ENCODE data around the gene CNGB1. TPM values are rescaled to one million over a fixed set of nuclear protein-coding genes. Genes with fewer than 3 reads are reported as not detected.
"Not testable (repeated sequence)": the region's sequence is repeated elsewhere in the genome, so short reads cannot be mapped to it uniquely, and the experiment has no call there.

Gene CNGB1
- total RNA-seq, 2 donors from 2014 or later = not detected

DNA sequence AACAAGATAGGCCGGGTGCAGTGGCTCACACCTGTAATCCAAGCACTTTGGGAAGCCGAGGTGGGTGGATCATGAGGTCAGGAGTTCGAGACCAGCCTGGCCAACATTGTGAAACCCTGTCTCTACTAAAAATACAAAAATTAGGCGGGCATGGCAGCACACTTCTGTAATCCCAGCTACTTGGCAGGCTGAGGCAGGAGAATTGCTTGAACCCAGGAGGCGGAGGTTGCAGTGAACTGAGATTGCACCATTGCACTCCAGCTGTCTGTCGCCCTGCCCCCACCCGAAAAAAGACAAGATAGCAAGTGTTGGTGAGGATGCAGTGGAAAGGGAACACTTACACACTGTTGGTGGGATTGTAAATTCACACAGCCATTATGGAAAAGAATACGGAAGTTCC, 27.5 kb downstream of the CNGB1 start:
- intact Hi-C loops (cut with DNase I); DNase-seq; ATAC-seq: not testable (repeated sequence)

DNA sequence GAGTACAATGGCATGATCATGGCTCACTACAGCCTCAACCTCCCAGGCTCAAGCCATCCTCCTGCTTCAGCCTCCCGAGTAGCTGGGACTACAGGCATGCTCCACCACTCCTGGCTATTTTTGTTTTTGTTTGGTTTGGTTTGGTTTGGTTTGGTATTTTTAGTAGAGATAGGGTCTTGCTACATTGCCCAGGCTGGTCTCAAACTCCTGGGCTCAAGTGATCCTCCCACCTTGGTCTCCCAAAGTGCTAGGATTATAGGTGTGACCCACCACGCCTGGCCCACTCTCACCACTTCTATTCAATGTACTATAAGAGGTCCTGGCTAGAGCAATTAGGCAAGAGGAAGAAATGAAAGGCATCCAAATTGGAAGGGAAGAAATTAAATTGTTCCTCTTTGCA, 29.0 kb downstream of the CNGB1 start:
- ATAC-seq; DNase-seq; intact Hi-C loops (cut with DNase I): not testable (repeated sequence)

DNA sequence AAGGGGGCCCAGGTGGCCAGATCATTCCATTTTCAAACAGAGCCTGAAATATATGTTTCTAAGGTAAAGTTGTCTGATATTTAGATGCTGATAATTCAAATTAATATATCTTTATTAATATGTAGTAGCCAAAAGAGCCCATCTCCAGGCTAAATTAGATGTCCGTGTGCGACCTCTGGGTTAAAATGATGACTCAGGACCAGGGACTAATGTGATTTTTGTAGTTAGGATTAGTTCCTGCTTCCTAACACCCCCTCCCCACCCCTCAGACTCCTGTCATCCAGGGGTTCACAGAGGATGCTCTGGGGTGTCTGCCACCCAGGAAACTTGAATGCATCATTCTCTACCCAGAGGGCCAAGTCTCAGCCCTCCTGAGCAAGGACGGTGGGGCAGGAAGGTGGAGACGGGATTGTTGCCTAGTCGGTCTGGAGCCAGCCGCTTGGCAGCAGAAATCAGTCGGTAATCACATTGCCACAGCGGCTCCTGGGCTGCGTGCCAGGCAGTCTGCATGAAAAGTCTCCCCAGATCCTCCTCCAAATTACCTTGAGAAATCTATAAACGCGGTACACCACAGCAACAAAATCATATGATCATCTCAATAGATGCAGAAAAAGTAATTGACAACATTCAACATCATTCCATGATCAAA, 29.8 kb downstream of the CNGB1 start:
- ATAC-seq (peak in 1 of 2 donors; percentile 20), DNase-seq (peak; percentile 72)
- intact Hi-C loops (cut with DNase I) = no loop called here

DNA sequence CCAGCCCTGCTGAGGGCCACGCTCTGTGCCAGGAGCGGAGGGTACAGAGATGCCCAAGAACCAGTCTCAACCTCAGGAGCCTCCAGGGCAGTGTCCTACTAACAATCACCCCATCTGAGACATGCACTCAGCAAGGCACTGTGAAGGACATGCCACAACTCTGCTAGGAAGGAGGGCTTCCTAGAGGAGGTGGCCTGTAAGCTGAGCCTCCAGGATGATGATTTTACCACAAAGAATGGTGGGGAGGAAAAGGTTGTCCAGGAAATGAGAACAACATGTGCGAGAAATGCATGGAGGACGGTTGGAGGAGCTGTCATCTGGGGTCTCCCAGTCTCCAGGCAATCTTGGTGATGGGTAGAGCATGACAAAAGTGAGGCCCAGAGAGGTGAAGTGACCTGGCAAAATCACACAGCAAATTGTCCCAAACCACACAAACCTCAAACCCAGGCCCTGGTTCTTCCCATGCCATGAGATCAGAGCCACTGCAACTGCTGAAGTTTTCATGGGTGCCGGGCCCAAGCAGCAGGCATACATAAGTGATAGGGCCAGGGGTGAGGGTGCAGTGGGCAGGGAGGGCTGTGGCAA, 30.5 kb downstream of the CNGB1 start:
- no peak for ATAC-seq
- DNase-seq = no peak
- intact Hi-C loops (cut with DNase I) = no loop called here

DNA sequence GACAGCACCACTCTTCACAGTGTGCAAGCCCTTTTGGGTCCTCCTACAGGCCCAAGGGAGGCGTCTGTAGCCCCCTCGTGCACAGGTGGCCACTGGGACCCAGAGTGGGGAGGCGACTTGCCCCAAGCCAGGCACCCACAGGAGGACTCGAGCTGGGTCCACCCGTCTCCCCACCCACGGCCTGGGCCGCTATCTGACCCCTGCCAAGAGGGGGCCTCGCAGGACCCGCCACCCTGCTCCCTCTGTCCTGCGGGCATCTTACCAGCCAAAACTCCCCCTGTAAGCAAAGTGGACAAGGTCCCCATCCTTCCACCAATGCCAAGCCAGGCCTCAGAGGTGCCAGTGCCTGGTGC, 31.1 kb downstream of the CNGB1 start:
- ATAC-seq (no peak), DNase-seq (no peak)
- intact Hi-C loops (cut with DNase I) = no loop called here

DNA sequence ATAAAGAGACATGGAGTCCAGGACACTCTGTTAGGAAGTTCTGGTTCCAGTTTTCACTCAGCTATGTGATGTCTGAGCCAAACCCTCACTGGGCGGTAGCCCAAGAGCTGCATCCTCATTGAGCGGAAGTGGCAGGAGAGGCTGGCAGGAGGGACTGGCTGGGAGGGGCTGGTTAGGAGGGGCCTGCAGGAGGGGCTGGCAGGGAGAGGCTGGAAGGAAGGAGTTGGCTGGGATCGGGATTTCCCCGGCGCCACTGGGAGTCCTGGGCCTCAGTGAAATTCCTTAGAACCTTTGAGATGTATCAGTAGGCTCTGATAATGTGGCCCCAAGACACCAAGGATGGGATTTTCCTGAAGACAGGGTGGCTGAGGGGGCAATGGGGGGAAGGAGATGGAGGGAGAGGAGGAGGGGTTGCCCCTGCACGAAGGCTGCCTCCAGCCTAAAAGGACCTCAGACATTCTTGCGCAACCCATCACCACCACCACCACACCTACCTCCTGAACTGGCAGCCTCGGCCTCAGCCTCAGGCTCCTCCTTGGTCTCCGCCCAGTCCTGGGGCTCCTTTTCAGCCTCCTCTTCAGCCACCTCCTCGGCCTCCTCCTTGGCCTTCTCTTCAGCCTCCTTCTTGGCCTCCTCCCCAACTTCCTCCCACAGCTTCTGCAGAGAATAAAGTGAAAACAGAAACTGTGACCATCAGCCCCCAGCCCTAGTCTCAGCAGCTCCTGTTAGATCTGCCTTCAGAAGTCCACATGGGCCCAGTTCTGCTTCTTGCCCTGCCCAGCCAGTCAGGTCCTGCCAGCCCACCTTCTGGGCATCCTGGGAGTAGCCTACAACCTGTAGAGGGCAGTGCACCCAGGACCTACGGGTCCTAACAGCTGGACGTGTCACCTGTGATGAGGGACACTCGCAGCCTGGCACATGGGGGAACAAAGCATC, 31.7 kb downstream of the CNGB1 start:
- peak; percentile 96 to 98 for ATAC-seq
- peak; percentile 82 for DNase-seq
- intact Hi-C loops (cut with DNase I) = no loop called here

DNA sequence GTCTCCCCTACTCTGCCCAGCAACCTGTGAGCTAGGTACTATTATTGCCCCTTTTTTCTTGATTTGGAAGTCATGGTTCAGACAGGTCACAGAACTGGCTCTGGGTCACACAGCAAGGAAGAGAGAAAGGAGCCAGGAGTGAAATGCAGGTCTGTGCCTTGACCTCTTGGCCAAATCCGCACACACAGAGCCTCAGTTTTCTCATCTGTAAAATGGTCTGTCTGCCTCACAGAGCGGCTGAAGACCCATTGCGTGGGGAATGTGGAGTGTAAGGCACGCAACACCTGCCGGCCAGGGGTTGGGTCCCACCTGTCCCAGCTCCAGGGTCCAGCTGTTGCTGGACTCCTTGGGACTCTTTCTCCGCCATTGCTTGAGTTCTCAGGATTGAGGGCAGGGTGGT, 32.4 kb downstream of the CNGB1 start:
- DNase-seq (no peak), ATAC-seq (no peak)
- intact Hi-C loops (cut with DNase I) = no loop called here

DNA sequence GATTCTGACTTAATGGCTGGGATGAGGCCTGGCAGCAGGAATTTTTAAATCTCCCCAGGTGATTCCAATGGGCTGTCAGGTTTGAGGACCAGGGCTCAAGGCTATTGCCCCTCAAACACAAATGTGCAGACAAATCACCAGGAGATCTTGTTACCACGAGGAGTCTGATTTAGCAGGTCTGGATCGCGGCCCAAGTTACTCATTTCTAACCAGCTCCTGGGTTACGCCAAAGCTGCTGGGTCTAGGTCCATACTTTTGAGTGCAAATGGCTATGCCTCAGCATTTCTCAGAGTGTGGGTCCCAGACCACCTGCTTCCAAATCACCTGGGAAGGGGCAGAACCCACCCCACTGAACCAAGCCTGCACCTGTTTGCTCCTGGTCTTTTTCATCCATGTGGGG, 33.1 kb downstream of the CNGB1 start:
- intact Hi-C loops (cut with DNase I) = no loop called here
- DNase-seq = no peak
- no peak for ATAC-seq

DNA sequence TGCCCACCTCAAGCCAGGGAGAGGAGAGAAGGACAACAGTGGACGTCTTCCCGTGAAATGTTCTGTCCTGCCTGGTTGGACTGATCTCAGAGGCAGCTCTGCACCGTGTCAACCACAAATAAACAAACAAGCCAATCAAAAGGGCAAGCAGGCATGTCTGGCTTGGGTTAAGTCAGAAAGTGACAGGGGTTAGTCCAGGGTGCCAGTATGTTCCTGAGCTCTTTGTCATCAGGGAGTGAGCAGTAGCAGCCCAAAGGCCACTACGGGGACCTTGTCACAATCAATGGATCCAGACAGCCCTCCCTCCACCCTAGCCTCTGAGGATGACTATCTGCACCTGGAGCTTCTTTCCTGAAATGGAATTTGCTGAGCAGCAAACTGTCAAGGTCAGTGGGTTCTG, 35.0 kb downstream of the CNGB1 start:
- intact Hi-C loops (cut with DNase I) = no loop called here
- no peak for DNase-seq
- ATAC-seq = no peak

DNA sequence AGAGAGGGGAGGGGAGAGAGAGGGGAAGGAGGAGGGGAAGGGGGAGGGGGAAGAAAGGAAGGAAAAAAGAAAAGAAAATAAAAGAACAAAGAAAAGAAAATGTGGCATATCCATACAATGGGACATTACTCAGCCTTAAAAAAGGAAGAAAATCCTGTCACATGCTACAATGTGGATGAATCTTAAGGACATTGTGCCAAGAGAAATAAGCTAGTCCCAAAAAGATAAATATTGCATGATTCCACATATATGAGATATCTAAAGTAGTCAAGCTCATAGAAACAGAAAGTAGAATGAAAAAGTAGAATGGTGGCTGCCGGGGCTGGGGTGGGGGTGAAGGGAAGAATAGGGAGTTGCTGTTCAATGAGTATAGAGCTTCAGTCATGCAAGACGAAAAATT, 40.4 kb downstream of the CNGB1 start:
- no peak for ATAC-seq
- intact Hi-C loops (cut with DNase I) = no loop called here
- DNase-seq = no peak

DNA sequence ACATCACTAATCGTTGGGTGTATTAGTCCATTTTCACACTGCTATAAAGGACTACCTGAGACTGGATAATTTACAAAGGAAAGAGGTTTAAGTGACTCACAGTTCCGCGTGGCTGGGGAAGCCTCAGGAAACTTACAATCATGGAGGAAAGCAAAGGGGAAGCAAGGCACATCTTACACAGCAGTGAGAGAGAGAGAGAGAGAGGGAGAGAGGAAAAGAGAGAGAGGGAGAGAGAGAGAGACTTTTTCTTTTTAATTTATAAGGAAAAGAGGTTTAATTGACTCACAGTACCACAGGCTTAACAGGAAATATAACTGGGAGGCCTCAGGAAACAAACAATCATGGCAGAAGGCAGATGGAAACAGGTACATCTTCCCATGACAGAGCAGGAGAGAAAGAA, 41.7 kb downstream of the CNGB1 start:
- intact Hi-C loops (cut with DNase I) = no loop called here
- no peak for DNase-seq
- ATAC-seq = no peak

DNA sequence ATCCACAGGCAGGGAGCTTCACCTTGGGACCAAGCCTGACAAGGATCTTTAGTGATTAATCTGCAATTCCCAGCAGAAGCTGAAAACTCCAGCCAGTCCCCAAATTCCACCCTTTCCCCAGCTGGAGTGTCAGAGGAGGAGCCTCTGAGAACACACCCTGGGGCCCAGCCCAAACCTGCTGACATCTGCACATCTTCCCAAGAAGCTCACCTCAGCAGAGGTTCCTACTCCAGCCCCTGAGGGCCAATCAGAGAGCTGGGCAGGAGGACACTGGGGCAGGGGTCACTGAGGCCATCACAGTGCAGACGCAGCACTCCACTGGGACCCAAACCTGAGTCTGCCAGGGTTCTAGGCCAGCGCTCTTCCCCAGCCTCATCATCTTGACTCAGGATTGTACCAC, 44.9 kb downstream of the CNGB1 start:
- no peak for DNase-seq
- no peak for ATAC-seq
- intact Hi-C loops (cut with DNase I) = no loop called here

DNA sequence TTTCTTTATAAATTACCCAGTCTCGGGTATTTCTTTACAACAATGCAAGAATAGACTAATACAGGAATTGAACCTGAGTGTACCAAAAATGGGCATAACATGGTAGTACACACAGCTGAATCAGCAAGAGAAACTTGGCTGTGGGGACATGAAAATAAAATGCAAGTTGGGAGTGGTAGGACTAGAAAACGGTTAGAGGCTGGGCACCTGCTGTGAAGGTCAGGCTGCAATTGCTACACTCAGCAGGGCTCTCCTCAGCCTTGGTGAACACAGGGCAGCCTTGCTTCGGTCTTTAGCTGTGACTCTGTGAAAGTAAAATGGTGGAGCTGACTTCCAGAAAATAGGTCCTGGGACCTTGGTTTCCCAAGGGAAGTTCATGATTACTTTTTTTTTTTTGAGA, 45.6 kb downstream of the CNGB1 start:
- no peak for DNase-seq
- intact Hi-C loops (cut with DNase I) = no loop called here
- no peak for ATAC-seq

DNA sequence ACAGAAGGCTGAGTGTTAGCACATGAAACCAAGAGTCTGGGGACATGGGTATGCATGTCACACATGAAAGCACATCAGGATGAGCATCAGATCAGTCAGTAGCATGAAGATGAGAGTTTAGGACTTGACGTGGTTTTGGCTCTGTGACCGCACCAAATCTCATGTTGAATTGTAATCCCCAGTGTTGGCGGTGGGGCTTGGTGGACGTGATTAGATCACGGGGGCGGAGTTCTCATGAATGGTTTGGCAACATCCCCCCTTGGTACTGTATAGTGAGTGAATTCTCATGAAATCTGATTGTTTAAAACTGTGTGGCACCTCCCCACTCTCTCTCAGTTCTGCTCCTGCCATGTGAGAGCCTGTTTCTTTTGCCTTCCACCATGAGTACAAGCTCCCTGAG, 46.4 kb downstream of the CNGB1 start:
- intact Hi-C loops (cut with DNase I) = no loop called here
- ATAC-seq (no peak), DNase-seq (no peak)

DNA sequence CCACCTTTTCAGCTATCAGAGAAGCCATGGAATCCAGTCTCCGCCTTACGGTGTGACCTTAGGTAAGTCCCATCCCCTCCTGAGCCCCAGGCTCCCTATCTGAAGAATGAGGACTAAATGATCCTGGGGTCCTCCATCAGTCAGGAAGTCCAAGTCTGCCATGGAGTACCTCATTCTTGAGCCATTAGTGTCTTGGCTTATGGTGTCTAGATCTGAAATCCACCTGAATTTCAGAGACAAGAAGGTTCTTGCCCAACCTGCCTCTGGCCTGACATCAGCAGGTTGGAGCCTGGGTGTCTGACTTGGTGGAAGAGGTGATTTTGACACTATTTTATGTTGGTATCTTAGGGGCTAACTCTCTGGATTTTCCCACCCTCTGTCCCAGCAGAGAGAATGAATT, 47.1 kb downstream of the CNGB1 start:
- ATAC-seq = no peak
- intact Hi-C loops (cut with DNase I) = no loop called here
- no peak for DNase-seq

DNA sequence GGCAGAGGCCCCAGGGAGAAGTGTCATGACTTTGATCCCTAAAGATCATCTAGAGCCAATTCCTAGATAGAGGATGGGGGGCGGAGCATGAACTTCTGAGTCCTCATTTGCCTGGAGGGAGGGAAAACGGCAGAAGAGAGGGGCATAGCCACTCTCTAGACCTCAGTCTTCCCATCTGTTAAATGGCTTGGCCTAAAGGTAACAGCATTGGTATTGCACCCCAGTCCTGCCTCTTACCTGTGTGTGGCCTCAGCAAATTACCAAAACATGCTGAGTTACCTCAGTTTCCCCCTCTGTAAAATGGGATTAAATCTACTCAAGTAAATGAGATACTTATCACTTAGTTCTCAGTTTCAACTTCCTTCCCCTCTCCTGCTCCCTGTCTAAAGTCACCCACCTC, 47.5 kb downstream of the CNGB1 start:
- DNase-seq (no peak), ATAC-seq (no peak)
- intact Hi-C loops (cut with DNase I) = no loop called here

DNA sequence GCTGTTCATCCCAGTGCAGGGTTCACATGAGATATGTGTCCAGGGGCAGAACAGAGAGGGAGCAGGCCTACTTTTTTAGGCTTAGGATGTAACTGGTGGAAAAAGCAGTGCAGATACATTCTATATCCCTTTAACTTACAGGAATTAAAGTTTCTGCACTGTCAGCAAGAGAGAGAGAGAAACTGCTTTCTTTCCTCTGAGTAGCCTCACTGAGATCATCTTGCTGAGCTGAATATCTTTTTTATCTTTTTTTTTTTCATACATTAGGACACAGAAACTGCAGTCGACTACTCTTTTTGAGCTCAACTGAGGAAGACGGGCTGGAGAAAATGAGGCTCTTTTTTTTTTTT, 50.1 kb downstream of the CNGB1 start:
- ATAC-seq = no peak
- no peak for DNase-seq
- intact Hi-C loops (cut with DNase I) = no loop called here

DNA sequence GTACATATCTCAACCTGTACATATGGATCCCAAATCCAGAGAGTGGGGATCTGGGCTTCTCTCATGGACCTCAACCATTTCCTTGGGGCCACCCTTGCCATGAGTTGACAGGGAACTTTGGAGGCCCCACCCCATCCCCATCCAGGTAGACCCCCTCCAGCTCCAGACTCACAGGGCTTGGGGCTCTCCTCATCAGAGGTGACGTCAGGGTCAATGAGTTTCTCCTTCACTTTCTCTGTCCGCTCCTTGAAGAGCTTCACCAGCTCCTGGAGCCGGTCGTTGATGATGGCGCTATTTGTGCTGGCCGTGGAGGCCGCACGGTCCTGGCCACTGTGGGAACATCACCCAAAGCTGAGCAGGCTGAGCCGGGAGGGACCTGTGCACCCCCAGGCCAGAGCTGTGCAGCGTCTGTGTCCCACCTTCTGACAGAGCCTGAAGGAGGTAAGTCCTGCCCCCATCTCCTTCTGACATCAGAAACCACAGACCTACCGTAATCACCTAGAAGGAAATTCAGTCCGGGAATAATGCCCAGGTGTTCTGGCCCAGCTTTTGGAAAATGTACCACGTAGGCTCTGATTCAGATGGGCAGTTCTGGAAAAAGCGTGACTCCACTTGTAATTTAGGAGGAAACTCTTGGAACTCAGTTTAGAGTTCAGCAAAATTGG, 50.6 kb downstream of the CNGB1 start:
- DNase-seq = no peak
- intact Hi-C loops (cut with DNase I) = no loop called here
- no peak for ATAC-seq

DNA sequence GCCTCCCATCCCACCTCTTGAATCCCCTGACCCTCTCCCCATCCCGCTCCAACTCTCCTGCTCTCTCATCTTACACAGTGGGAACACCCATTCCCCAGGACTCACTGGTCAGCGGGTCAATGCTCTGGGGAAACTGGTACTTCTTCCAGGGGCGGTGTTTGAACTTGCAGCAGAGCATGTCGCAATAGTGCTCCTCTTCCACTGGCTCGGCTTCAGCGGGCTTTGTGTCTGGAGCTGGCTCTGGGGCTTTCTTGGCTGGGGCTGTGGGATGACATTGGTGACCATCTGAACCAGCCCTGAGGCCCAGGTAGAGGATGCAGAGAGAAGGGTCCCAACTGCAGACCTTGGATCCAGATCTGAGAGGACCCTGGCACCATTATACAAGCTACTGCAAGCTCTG, 51.9 kb downstream of the CNGB1 start:
- DNase-seq (no peak), ATAC-seq (no peak)
- intact Hi-C loops (cut with DNase I) = no loop called here

DNA sequence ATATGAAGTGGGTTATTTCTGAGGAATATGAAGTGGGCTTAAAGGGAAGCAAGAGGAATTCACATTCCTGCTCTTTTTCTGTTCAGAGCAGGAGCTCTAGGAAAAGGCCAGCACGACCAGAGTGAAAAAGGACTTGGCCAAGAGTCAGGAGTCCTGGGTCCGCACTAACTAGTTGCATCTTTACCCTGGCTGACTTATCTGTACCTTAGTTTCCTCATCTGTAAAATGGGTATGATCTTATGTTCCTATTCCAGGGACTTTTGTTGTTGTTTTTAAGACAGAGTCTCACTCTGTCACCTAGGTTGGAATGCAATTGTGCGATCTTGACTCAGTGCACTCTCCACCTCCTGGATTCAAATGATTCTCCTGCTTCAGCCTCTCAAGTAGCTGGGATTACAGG, 52.5 kb downstream of the CNGB1 start:
- ATAC-seq = no peak
- intact Hi-C loops (cut with DNase I) = no loop called here
- DNase-seq = no peak
